Neuron (in vitro differentiated cells): Measurements from ENCODE around the gene GGPS1.
"Not testable (repeated sequence)": the region's sequence is repeated elsewhere in the genome, so short reads cannot be mapped to it uniquely, and the experiment has no call there.

Experiments
- H2AFZ ChIP-seq: one replicate; pipeline ENCODE4 v1.6.1; 2013; ENCODE audit warnings: low read depth, mild to moderate bottlenecking, inconsistent platforms, low read length, moderate library complexity
- H3K27me3 ChIP-seq: one replicate; pipeline ENCODE4 v1.6.1; 2013; ENCODE audit warnings: low read length; ENCODE audit not compliant: insufficient read depth
- H3K36me3 ChIP-seq: one replicate; pipeline ENCODE4 v1.6.1; 2013; ENCODE audit warnings: low read length; ENCODE audit not compliant: insufficient read depth
- H3K4me1 ChIP-seq: one replicate; pipeline ENCODE4 v1.6.1; 2013; ENCODE audit warnings: low read length; ENCODE audit not compliant: insufficient read depth
- H3K4me3 ChIP-seq: 2 replicates; pipeline ENCODE4 v1.5.1; 2013; ENCODE audit warnings: mild to moderate bottlenecking, low read length, moderate library complexity
- H3K9me3 ChIP-seq: one replicate; pipeline ENCODE4 v1.6.1; 2013; ENCODE audit warnings: low read length

The GGPS1 gene

GRCh38 chr1:235293322-235293942, 34.9 kb upstream of the GGPS1 start:
- Histone ChIP-seq H2AFZ (no peak overlapping the region), H3K36me3 (no peaks in the 10 kb centered on the region), H3K9me3 (peaks cover 10% of the 10 kb centered on the region), H3K27me3 (no peaks in the 10 kb centered on the region), H3K4me3 (no peak overlapping the region), H3K4me1 (no peaks in the 10 kb centered on the region)

GRCh38 chr1:235295902-235296350, 32.4 kb upstream of the GGPS1 start:
- Histone ChIP-seq H3K4me1 (no peaks in the 10 kb centered on the region), H3K4me3 (no peak overlapping the region), H3K36me3 (no peaks in the 10 kb centered on the region), H2AFZ (no peak overlapping the region), H3K27me3 (no peaks in the 10 kb centered on the region), H3K9me3 (peaks cover 10% of the 10 kb centered on the region)

GRCh38 chr1:235296729-235297128, 31.6 kb upstream of the GGPS1 start:
- no peaks in the 10 kb centered on the region for H3K36me3 ChIP-seq
- H3K4me3 ChIP-seq, result no peak overlapping the region
- H3K9me3 ChIP-seq, result peaks cover 10% of the 10 kb centered on the region
- H2AFZ ChIP-seq, result no peak overlapping the region
- no peaks in the 10 kb centered on the region for H3K4me1 ChIP-seq
- H3K27me3 ChIP-seq, result no peaks in the 10 kb centered on the region

- H3K4me1 ChIP-seq, result no peaks in the 10 kb centered on the region
- no peak overlapping the region for H3K4me3 ChIP-seq
- H3K9me3 ChIP-seq, result peaks cover 10% of the 10 kb centered on the region
- H3K36me3 ChIP-seq, result no peaks in the 10 kb centered on the region
- H3K27me3 ChIP-seq, result no peaks in the 10 kb centered on the region
- H2AFZ ChIP-seq, result no peak overlapping the region
Observed at GRCh38 chr1:235297579-235297978, 30.8 kb upstream of the GGPS1 start.

GRCh38 chr1:235298758-235299157, 29.6 kb upstream of the GGPS1 start:
- no peaks in the 10 kb centered on the region for H3K27me3 ChIP-seq
- H2AFZ ChIP-seq, result no peak overlapping the region
- H3K36me3 ChIP-seq, result no peaks in the 10 kb centered on the region
- no peaks in the 10 kb centered on the region for H3K4me1 ChIP-seq
- peaks cover 10% of the 10 kb centered on the region for H3K9me3 ChIP-seq
- H3K4me3 ChIP-seq, result no peak overlapping the region

GRCh38 chr1:235299169-235299858, 29.1 kb upstream of the GGPS1 start:
- peaks cover 10% of the 10 kb centered on the region for H3K9me3 ChIP-seq
- no peaks in the 10 kb centered on the region for H3K36me3 ChIP-seq

GRCh38 chr1:235302143-235302542, 26.2 kb upstream of the GGPS1 start:
- Histone ChIP-seq H3K4me3 (no peak overlapping the region), H3K36me3 (no peaks in the 10 kb centered on the region), H3K9me3 (peaks cover 3% of the 10 kb centered on the region), H3K27me3 (no peaks in the 10 kb centered on the region), H2AFZ (no peak overlapping the region), H3K4me1 (no peaks in the 10 kb centered on the region)

More at GRCh38 chr1:235299169-235299858, 29.1 kb upstream of the GGPS1 start:
- Histone ChIP-seq H3K4me1 (no peaks in the 10 kb centered on the region), H2AFZ (no peak overlapping the region), H3K27me3 (no peaks in the 10 kb centered on the region), H3K4me3 (no peak overlapping the region)

- no peaks in the 10 kb centered on the region for H3K27me3 ChIP-seq
- no peaks in the 10 kb centered on the region for H3K4me1 ChIP-seq
- H3K9me3 ChIP-seq, result no peaks in the 10 kb centered on the region
- no peaks in the 10 kb centered on the region for H3K36me3 ChIP-seq
- no peak overlapping the region for H3K4me3 ChIP-seq
- no peak overlapping the region for H2AFZ ChIP-seq
Observed at GRCh38 chr1:235304549-235305451, 23.6 kb upstream of the GGPS1 start.

- H3K4me1 ChIP-seq, result no peaks in the 10 kb centered on the region
- no peak overlapping the region for H2AFZ ChIP-seq
- H3K4me3 ChIP-seq, result no peak overlapping the region
- H3K36me3 ChIP-seq, result peaks cover 10% of the 10 kb centered on the region
- H3K9me3 ChIP-seq, result peaks cover 2% of the 10 kb centered on the region
- H3K27me3 ChIP-seq, result no peaks in the 10 kb centered on the region
Observed at GRCh38 chr1:235307158-235308124, 20.9 kb upstream of the GGPS1 start.

- H3K9me3 ChIP-seq, H2AFZ ChIP-seq, H3K4me1 ChIP-seq, H3K4me3 ChIP-seq, H3K36me3 ChIP-seq, H3K27me3 ChIP-seq: not testable (repeated sequence)
Observed at GRCh38 chr1:235309206-235309605, 19.2 kb upstream of the GGPS1 start.

GRCh38 chr1:235313262-235313661, 15.1 kb upstream of the GGPS1 start:
- Histone ChIP-seq H3K4me1 (no peaks in the 10 kb centered on the region), H2AFZ (no peak overlapping the region), H3K9me3 (peaks cover 2% of the 10 kb centered on the region), H3K27me3 (no peaks in the 10 kb centered on the region), H3K4me3 (no peak overlapping the region), H3K36me3 (peaks cover 11% of the 10 kb centered on the region)

- Histone ChIP-seq H2AFZ (no peak overlapping the region), H3K4me3 (no peak overlapping the region), H3K4me1 (no peaks in the 10 kb centered on the region), H3K36me3 (peaks cover 18% of the 10 kb centered on the region), H3K27me3 (no peaks in the 10 kb centered on the region), H3K9me3 (peaks cover 2% of the 10 kb centered on the region)
Observed at GRCh38 chr1:235313931-235314678, 14.3 kb upstream of the GGPS1 start.
